Lower leg skin (tissue), 3 donors: ENCODE measurements around the gene ALDH3B2.

Source experiments
- CTCF ChIP-seq, 3 donors: fragments of 450-650 bp; IDR thresholded peaks; one replicate each; pipeline ENCODE4 v1.5.1; 2016; ENCODE audit warnings: antibody characterized with exemption in 3 of 3, mild to moderate bottlenecking in 3 of 3, moderate library complexity in 2 of 3
- POLR2A ChIP-seq, 2 donors: fragments of 450-650 bp; IDR thresholded peaks; one replicate each; pipeline ENCODE4 v1.6.1; 2016 to 2017; ENCODE audit warnings: antibody characterized with exemption in 2 of 2, mild to moderate bottlenecking in 1 of 2, moderate library complexity in 1 of 2

GRCh38 chr11:67652965-67653845 lies 21.2 kb downstream of the ALDH3B2 start:
- TF ChIP-seq CTCF (IDR thresholded peaks at IDR 0.05): no peak
- no peak for TF ChIP-seq POLR2A (IDR thresholded peaks at IDR 0.05)
